ENCODE results near the gene MAD1L1.

MAD1L1 gene

DNA sequence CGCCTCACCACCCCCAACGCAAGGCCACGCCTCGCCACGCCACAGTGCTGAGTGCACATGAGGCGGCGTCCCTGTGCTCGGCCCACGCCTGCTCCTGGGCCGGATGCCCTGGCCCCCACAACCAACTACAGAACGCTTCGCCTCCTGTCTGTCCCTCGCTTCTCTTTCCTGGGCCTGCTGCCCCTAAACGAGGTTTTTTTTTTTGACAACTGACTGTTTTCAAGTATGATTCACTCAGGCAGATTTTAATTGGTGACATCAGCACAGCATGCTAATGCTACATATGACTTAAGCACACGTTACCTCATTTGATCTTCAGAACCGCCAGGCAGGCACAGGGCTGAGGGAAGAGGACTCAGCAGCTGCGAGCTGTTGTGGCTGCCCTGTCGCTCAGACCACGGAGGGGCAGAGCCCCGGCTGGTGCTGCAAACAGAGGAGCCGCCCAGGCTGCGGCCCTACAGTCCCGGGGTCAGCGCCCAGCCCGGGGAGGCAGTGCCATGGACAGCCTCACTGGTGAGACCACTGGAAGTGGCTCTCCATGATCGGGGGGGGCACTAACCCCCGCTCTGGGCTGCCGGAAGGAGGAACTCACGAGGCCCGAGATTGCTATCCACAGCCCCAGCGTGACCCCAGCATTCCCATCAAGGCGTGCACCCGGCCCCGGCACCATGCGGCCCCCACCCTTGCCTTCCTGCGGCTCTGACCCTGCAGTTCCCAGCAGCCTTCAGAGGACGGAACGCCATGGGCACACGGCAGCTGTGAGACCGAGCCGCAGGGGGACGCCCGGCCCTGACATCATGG is 212.8 kb downstream of the MAD1L1 start:
- DNase-seq: peak; percentile 43 to 91

GRCh38 chr7:2019461-2019710 is 213.4 kb downstream of the MAD1L1 start:
- no peak for DNase-seq

DNA sequence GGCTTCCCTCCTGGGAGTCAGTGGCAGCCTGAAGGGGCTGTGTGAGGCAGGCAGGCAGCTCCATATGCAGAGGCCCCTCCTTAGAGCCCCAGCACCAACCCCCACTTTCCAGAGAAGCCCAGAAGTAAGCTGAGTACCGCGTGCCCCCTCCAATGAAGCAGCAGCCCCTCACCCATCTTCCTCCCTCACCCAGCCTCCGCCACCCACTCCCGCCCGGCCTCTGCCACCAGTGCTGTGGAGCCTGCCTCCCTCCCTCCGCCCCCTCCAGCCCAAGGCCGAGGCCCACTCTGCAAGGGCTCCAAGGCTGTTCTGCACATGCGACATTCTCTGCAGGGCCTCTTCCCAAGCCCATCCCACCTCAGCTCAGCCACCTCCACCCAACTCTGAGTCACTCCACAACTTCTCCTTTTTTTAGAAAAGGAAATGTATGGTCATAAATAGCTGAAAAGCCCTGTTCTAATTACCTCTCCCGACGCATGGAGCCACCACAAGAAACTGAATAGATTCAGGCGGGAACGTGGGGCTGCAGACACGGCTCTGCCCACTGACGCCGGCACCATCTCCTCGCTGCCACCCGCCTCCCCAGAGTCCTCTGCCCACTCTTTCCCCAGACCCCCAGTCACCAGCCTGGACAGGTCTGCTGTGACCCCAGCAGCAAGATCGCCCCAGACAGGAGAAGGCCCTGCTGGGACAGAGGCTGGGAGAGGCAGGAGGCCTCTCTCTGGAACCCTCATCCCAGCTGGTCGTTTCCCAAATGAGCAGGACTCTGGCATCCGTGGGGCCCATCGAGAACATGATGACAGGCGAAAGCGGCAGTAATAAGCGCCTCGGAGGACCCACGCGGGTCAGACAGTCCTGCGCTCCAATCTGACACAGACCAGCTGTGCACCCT is 213.9 kb downstream of the MAD1L1 start:
- DNase-seq: peak; percentile 48 to 99

DNA sequence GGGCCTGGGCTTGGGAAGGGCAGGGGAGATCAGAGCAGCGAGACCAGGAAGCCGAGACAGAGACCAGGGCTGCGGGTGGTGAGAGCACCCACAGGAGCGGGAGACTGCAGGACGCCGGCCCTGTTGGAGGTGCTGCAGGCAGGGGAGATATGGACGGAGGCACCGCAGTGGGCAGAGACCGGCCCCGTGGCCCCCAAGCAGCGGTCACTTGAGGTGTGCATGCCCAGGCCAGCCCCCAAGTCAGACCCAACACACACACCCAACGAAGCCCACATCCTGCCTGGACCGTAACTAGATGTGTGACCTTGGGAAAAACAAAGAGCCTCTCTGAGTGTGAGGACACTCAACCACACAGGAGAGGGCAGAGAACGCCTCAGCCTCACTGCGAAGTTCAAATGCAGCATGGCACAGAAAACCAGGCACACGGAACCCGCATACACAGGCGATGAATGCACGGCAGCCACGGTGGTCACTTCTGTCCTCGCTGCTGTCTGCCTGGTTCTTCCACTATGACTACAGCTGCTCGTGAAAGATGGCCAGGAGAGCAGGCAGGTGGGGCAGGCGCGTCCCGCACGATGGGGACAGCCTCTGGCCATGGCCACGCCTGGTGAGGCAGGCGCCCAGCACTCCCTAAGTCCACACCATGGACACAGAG is 214.7 kb downstream of the MAD1L1 start:
- DNase-seq: no peak

DNA sequence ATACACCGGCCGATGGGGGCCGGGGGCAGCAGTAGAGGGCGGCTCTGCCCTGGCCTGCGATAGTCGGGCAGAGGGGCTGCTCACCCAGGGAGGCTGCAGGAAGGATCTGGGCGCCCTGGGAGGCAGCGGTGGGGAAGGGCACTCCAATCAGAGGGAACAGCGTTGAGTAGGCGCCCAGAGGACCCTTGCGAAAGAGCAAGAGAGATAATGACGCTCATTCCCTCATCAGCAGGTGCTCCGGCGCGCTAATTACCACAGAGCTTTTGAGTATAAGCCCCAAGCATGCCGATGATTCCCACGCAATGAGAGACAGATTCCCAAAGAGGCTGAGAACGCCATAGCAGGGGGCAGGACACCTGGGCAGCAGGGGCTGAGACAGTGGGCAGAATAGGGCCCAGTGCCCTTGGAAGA is 215.3 kb downstream of the MAD1L1 start:
- DNase-seq: no peak

GRCh38 chr7:2016761-2017480 is 215.8 kb downstream of the MAD1L1 start:
- no peak for DNase-seq

- no peak for DNase-seq
Measured at GRCh38 chr7:2016021-2016631, 216.6 kb downstream of the MAD1L1 start.

GRCh38 chr7:2015251-2015871 is 217.4 kb downstream of the MAD1L1 start:
- DNase-seq: no peak

- DNase-seq: no peak
Measured at GRCh38 chr7:2014391-2015241, 218.1 kb downstream of the MAD1L1 start.

DNA sequence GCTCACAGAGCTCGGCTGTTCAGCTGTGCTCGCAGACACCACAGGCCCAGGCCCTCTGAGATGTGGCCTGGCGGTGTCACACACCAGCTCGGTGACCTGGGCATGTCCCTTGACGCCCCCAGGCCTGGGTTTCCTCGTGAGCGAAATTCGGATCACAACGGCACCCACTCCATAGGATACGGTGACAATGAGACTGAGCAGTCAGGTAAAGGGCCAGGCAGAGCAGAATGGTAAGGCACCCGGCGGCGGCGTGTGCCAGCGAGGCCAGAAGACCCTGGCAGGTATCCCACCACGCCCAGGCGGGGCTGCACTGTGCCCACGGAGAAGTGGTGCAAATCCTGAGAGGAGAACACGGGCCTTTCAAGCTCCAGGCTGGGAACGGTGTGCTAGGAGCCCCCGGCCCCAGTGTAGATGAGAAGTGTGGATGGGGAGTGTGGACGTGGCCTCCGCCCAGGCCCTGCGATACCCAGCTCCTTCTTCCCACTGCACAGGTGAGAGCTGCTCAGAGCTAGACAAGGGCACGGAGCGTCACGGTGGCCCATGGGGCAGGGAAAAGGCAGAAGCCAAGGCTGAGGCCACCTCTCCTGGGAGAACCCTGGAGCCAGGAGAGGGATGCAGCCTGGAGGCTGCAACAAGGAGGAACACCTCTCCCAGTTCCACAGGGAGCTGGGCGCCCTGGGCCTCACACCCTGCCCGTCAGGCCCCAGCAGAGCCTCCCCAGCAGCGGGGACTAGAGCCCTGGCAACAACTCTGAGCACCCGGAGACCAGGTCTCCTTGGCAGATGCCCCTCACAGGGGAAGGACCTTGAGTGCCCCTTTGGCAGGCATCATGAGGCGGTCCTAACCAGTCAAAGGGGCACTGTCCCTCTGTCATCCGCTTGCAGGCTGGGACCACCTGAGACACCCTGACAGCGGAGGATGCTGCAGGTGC is 219.1 kb downstream of the MAD1L1 start:
- DNase-seq: no peak

DNA sequence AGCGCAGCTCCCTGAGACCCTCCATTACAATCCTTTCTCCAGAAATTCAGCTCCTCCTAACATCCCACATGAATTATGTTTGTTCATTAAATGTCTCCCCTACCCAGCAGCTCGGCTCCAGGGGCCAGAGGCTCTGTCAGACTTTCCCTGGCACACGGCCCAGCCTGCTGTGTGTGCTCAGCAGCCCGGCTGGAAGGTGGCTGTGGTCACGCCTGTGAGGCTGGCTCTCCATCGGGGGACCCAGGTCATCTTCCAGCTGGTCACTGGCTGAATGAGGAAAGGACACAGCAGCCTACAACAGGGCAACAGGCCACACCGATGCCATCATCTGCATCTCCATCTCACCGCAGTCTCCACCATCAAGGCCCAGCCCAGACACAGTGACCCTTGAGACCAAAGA is 219.8 kb downstream of the MAD1L1 start:
- DNase-seq: no peak

- DNase-seq: no peak
Measured at GRCh38 chr7:2012044-2012900, 220.5 kb downstream of the MAD1L1 start.

DNA sequence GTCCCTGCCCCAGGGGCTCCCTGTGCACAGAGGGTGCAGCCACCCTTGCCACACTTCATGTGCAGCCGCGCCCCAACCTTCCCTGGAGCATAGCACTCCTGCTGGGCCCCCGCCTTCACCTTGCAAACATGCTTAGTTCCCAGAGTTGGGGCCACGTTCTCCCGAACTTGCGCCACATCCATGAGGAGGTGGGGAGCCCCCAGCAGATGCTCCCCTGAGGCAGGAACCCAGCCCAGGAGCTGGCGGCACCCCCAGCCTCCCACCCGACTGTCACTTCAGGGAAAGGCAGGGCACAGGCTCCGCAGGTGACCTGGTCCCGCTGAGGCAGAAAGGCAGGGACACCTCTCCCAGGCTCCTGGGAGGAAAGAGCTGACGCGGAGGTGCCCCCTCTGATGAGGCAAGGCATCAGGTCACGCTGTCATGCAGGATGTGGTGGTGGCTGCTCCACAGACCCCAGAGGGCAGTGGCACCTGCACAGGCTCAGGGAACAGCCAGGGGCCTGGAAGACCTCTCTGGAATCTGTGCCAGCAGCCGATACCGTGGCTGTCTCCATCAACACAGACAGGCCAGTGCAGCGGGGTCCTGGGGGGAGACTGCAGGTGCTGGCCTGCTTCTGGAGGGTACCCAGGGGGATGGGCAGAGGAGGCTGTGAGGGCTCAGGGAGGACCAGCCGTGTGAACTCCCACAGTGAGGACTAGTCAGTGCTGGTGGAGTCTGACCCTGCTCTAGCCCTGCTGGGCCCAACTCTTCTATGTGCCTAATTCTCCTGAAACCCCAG is 221.3 kb downstream of the MAD1L1 start:
- no peak for DNase-seq

- DNase-seq: no peak
Measured at GRCh38 chr7:2010551-2011265, 222.0 kb downstream of the MAD1L1 start.

GRCh38 chr7:2010101-2010500 is 222.6 kb downstream of the MAD1L1 start:
- no peak for DNase-seq

GRCh38 chr7:2009541-2010001 is 223.2 kb downstream of the MAD1L1 start:
- DNase-seq: no peak

- no peak for DNase-seq
Measured at GRCh38 chr7:2008936-2009540, 223.7 kb downstream of the MAD1L1 start.
